ENCODE data around the gene AFF3.

AFF3 gene

DNA sequence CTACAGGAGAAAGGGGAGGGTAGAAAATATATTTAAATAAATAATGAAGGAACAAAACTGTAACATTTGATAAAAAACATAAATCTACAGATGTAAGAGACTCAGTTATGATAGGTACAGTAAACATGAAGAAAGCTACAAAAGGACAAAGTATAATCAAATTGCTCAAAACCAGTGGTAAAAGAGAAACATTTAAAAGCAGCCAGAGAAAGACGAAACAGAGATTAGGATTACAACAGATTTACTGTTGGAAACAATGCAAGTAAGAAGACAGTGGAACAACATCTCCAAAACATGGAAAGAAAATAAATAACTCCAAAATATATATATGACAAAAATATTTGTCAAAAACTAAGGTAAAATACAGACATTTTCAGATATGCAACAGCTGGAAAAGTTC, 344.9 kb downstream of the AFF3 start:
- H3K9me3 ChIP-seq, result no peaks in the 10 kb centered on the region
- H3K4me3 ChIP-seq (ENCODE audit: low read depth in 1 of 2, low read length in 1 of 2), result no peak overlapping the region
- H3K36me3 ChIP-seq, result no peaks in the 10 kb centered on the region
- no peaks in the 10 kb centered on the region for H3K4me1 ChIP-seq (ENCODE audit: control insufficient read depth in 1 of 2, insufficient read depth in 1 of 2, low read depth in 1 of 2, low read length in 1 of 2)
- no peaks in the 10 kb centered on the region for H3K27me3 ChIP-seq
- TF ChIP-seq, protein P1, sequence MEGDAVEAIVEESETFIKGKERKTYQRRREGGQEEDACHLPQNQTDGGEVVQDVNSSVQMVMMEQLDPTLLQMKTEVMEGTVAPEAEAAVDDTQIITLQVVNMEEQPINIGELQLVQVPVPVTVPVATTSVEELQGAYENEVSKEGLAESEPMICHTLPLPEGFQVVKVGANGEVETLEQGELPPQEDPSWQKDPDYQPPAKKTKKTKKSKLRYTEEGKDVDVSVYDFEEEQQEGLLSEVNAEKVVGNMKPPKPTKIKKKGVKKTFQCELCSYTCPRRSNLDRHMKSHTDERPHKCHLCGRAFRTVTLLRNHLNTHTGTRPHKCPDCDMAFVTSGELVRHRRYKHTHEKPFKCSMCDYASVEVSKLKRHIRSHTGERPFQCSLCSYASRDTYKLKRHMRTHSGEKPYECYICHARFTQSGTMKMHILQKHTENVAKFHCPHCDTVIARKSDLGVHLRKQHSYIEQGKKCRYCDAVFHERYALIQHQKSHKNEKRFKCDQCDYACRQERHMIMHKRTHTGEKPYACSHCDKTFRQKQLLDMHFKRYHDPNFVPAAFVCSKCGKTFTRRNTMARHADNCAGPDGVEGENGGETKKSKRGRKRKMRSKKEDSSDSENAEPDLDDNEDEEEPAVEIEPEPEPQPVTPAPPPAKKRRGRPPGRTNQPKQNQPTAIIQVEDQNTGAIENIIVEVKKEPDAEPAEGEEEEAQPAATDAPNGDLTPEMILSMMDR (IDR thresholded peaks at IDR 0.05), result no peak
- H3K27ac ChIP-seq, result no peak overlapping the region

DNA sequence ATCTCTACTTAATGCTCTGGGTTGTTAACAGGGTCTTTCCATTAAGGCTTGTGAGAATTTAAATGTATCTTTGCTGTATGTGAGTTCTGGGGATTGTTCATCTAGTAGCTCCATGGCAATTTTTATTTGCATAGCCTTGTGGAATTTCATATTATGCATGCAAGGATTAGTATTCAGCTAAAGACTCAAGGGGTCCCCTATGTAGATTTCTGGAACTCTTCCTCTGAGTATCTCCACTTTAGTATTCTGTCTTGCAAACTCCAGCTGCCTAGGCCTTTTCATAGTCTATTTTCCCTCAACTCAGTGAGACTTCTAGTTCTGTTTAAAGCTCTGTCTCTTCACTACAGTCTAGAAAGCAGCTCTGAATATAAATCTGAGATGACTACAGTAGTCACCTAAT, 348.0 kb downstream of the AFF3 start:
- H3K27me3 ChIP-seq, result no peaks in the 10 kb centered on the region
- H3K4me3 ChIP-seq (ENCODE audit: low read depth in 1 of 2, low read length in 1 of 2), result no peak overlapping the region
- no peak overlapping the region for H3K27ac ChIP-seq
- H3K4me1 ChIP-seq (ENCODE audit: control insufficient read depth in 1 of 2, insufficient read depth in 1 of 2, low read depth in 1 of 2, low read length in 1 of 2), result no peaks in the 10 kb centered on the region
- no peaks in the 10 kb centered on the region for H3K9me3 ChIP-seq
- TF ChIP-seq, protein P1 (IDR thresholded peaks at IDR 0.05), result no peak
- no peaks in the 10 kb centered on the region for H3K36me3 ChIP-seq

DNA sequence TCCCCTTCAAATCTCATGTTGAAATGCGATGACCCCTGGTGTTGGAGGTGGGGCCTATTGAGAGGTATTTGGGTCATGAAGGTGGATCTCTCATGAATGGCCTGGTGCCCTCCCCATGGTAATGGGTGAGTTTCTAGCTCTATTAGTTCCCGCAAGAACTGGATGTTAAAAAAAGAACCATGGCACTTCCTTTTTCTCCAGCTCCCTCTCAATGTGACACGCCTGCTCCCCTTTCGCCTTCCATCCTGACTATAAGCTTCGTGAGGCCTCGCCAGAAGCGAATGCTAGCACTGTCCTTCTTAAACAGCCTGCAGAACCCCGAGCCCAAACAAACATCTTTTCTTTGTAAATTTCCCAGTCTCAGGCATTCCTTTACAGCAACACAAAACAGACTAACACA, 349.4 kb downstream of the AFF3 start:
- no peaks in the 10 kb centered on the region for H3K36me3 ChIP-seq
- no peaks in the 10 kb centered on the region for H3K9me3 ChIP-seq
- TF ChIP-seq, protein P1 (IDR thresholded peaks at IDR 0.05), result no peak
- H3K4me3 ChIP-seq (ENCODE audit: low read depth in 1 of 2, low read length in 1 of 2), result no peak overlapping the region
- H3K4me1 ChIP-seq (ENCODE audit: control insufficient read depth in 1 of 2, insufficient read depth in 1 of 2, low read depth in 1 of 2, low read length in 1 of 2), result no peaks in the 10 kb centered on the region
- H3K27me3 ChIP-seq, result no peaks in the 10 kb centered on the region
- no peak overlapping the region for H3K27ac ChIP-seq

DNA sequence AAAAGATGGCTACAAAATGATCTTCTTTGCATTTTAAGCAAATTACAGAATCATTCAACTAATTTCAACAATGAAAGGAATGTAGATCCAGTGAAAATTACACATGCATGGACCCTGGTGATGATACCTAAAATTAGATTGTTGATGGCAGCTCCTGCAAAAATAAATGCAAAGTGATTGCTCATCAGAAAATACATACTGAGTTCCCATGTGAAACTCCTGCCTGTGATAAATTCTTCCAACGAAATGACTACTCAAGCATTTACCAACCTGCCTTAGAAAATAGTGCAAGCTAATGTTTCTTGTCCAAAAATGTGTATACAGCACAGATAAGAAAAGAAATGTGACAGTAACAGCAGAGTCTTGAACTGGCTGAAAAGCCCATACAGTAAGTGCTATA, 352.5 kb downstream of the AFF3 start:
- no peaks in the 10 kb centered on the region for H3K36me3 ChIP-seq
- H3K4me1 ChIP-seq (ENCODE audit: control insufficient read depth in 1 of 2, insufficient read depth in 1 of 2, low read depth in 1 of 2, low read length in 1 of 2), result no peaks in the 10 kb centered on the region
- TF ChIP-seq, protein P1 (IDR thresholded peaks at IDR 0.05), result no peak
- H3K27ac ChIP-seq, result no peak overlapping the region
- no peaks in the 10 kb centered on the region for H3K9me3 ChIP-seq
- no peak overlapping the region for H3K4me3 ChIP-seq (ENCODE audit: low read depth in 1 of 2, low read length in 1 of 2)
- no peaks in the 10 kb centered on the region for H3K27me3 ChIP-seq

DNA sequence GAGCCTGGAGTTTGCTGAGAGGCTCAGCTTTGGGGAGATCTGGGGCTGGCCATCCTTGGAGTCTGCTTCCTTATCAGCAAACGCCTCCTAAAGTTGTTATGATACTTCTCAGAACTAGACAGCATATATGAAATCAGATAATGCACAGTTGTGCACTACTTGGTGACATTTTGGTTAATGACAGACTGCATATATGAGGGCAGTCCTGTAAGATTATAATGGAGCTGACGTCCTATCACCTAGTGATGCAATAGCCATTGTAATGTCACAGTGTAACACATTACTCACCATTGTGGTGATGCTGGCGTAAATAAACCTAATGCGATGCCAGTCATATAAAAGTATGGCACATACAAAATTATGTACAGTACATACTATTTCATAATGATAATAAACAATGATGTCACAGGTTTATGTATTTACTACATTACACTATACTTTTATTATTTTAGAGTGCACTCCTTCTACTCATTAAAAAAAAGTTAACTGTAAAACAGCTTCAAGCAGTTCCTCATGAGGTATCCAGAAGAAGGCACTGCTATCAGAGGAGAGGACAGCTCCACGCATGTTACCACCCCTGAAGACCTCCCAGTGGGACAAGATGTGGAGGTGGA, 354.5 kb downstream of the AFF3 start:
- H3K27ac ChIP-seq, result no peak overlapping the region
- H3K36me3 ChIP-seq, result no peaks in the 10 kb centered on the region
- H3K4me1 ChIP-seq (ENCODE audit: control insufficient read depth in 1 of 2, insufficient read depth in 1 of 2, low read depth in 1 of 2, low read length in 1 of 2), result no peaks in the 10 kb centered on the region
- H3K27me3 ChIP-seq, result no peaks in the 10 kb centered on the region
- TF ChIP-seq, protein P1 (IDR thresholded peaks at IDR 0.05), result no peak
- no peaks in the 10 kb centered on the region for H3K9me3 ChIP-seq
- no peak overlapping the region for H3K4me3 ChIP-seq (ENCODE audit: low read depth in 1 of 2, low read length in 1 of 2)
